Fibroblast of lung (primary cell): Measurements from ENCODE around the gene BCAR3.

Experiments
- CTCF ChIP-seq, 2 donors: IDR thresholded peaks in 1 of 2; conservative IDR thresholded peaks in 1 of 2; 1 replicate in 1 of 2; 2 replicates in 1 of 2; pipeline ENCODE4 v1.5.1; 2011 to 2012; ENCODE audit warnings: low read length in 2 of 2, control low read depth in 1 of 2, inconsistent platforms in 1 of 2, low read depth in 1 of 2, mild to moderate bottlenecking in 1 of 2
- EZH2 ChIP-seq: IDR thresholded peaks from 2 replicates; pipeline ENCODE4 v1.5.1; 2012; ENCODE audit warnings: low read length, control low read depth, mild to moderate bottlenecking; ENCODE audit errors: missing control alignments

GRCh38 chr1:93614986-93615581 lies 66.6 kb downstream of the BCAR3 start:
- TF ChIP-seq CTCF (conservative IDR thresholded peaks at IDR 0.05 in 1 of 2, IDR thresholded peaks at IDR 0.05 in 1 of 2; ENCODE audit: low read depth in 1 of 2, low read length in 2 of 2) (no peak), EZH2 (no peak)
